MCF 10A (cell line): ENCODE data around the gene TBX5. TPM values are rescaled to one million over a fixed set of nuclear protein-coding genes. Genes with fewer than 3 reads are reported as not detected.

Source experiments
- BruUV-seq: library from RNA; stranded (reverse); fragments of 400-500 nt; replicated peaks from 2 replicates; lab custom pipeline; 2021; lab: Mats Ljungman, UMichigan
- CTCF ChIA-PET: fragments of 300-600 bp; sonication (Branson Sonifier 250); formaldehyde crosslinking; extraction: SDS; loops from one replicate; lab custom pipeline; 2021; ENCODE audit warnings: antibody characterized with exemption, inconsistent platforms; lab: Yijun Ruan, JAX
- POLR2A ChIA-PET: fragments of 300-600, 350-650 bp; sonication (Branson Sonifier 250); formaldehyde crosslinking; extraction: SDS; loops from one replicate; lab custom pipeline; 2020; ENCODE audit warnings: antibody characterized with exemption, inconsistent platforms; lab: Yijun Ruan, JAX
- DNase-seq: peaks from one replicate; pipeline ENCODE4 v3.0.0-alpha.2; 2018; ENCODE audit not compliant: unreplicated experiment
- H3K27ac Mint-ChIP-seq: one replicate; pipeline ENCODE4 v1.8.0; 2022; ENCODE audit warnings: mild to moderate bottlenecking, low read depth, mixed read lengths; ENCODE audit not compliant: unreplicated experiment
- H3K27me3 Mint-ChIP-seq: one replicate; pipeline ENCODE4 v1.8.0; 2022; ENCODE audit warnings: mixed read lengths; ENCODE audit not compliant: insufficient read depth, unreplicated experiment
- H3K36me3 Mint-ChIP-seq: one replicate; pipeline ENCODE4 v1.8.0; 2022; ENCODE audit warnings: mild to moderate bottlenecking, moderate library complexity, mixed read lengths; ENCODE audit not compliant: insufficient read depth, unreplicated experiment
- H3K4me1 Mint-ChIP-seq: one replicate; pipeline ENCODE4 v1.8.0; 2022; ENCODE audit warnings: mixed read lengths; ENCODE audit not compliant: insufficient read depth, unreplicated experiment
- H3K4me3 Mint-ChIP-seq: one replicate; pipeline ENCODE4 v1.8.0; 2022; ENCODE audit warnings: mild to moderate bottlenecking, moderate library complexity, mixed read lengths; ENCODE audit not compliant: unreplicated experiment
- H3K9me3 Mint-ChIP-seq: one replicate; pipeline ENCODE4 v1.8.0; 2022; ENCODE audit warnings: mixed read lengths; ENCODE audit not compliant: unreplicated experiment
- CTCF ChIP-seq: fragments of 200-600 bp; IDR thresholded peaks from one replicate; pipeline ENCODE4 v1.8.0; 2022; ENCODE audit warnings: antibody characterized with exemption, mild to moderate bottlenecking; ENCODE audit not compliant: unreplicated experiment
- intact Hi-C: fragments of 100-400 bp; cut with micrococcal nuclease; formaldehyde crosslinking; loops from 2 replicates; pipeline ENCODE4 v1.14.1; 2022
- total RNA-seq: library from RNA; stranded (reverse); gene quantifications from 2 replicates; pipeline ENCODE4 v1.2.3, GENCODE V29; 2022

TBX5 gene
- total RNA-seq, 1 experiment from 2014 or later, result not detected

- no TSS peak for BruUV-seq
- POLR2A ChIA-PET, result no interaction called here
- CTCF ChIA-PET, result no interaction called here
- Mint-ChIP-seq H3K9me3 (no peaks in the 10 kb centered on the region), H3K27me3 (no peaks in the 10 kb centered on the region), H3K27ac (no peak overlapping the region), H3K4me3 (no peak overlapping the region), H3K4me1 (no peaks in the 10 kb centered on the region), H3K36me3 (no peaks in the 10 kb centered on the region)
- intact Hi-C loops, result no loop called here
- no peak for TF ChIP-seq CTCF
- no peak for DNase-seq
Observed at GRCh38 chr12:114344831-114345230, 61.1 kb downstream of the TBX5 start.

- ChIA-PET POLR2A (no interaction called here), CTCF (no interaction called here)
- no peak for DNase-seq
- TF ChIP-seq CTCF, result no peak
- Mint-ChIP-seq H3K4me1 (no peaks in the 10 kb centered on the region), H3K27me3 (no peaks in the 10 kb centered on the region), H3K36me3 (no peaks in the 10 kb centered on the region), H3K27ac (no peak overlapping the region), H3K9me3 (no peaks in the 10 kb centered on the region), H3K4me3 (no peak overlapping the region)
- intact Hi-C loops, result no loop called here
- BruUV-seq, result no TSS peak
Observed at GRCh38 chr12:114344303-114344663, 61.7 kb downstream of the TBX5 start.

- Mint-ChIP-seq H3K4me1 (no peaks in the 10 kb centered on the region), H3K9me3 (no peaks in the 10 kb centered on the region), H3K27me3 (no peaks in the 10 kb centered on the region), H3K4me3 (no peak overlapping the region), H3K27ac (no peak overlapping the region), H3K36me3 (no peaks in the 10 kb centered on the region)
- no peak for DNase-seq
- no peak for TF ChIP-seq CTCF
- ChIA-PET CTCF (no interaction called here), POLR2A (no interaction called here)
- intact Hi-C loops, result no loop called here
- BruUV-seq, result no TSS peak
Observed at GRCh38 chr12:114343585-114344302, 62.2 kb downstream of the TBX5 start.

- CTCF ChIA-PET, result interaction anchor here (0.6 to 1.2 kb wide), 2 partner anchors 18 to 362 kb away, joined by 3 read pairs; no protein-coding TSS in a partner anchor
- BruUV-seq, result no TSS peak
- H3K27ac Mint-ChIP-seq, result no peak overlapping the region
- DNase-seq, result no peak
- no peak for TF ChIP-seq CTCF
- H3K4me3 Mint-ChIP-seq, result no peak overlapping the region
- POLR2A ChIA-PET, result no interaction called here
- intact Hi-C loops, result no loop called here
- no peaks in the 10 kb centered on the region for H3K36me3 Mint-ChIP-seq
- H3K9me3 Mint-ChIP-seq, result no peaks in the 10 kb centered on the region
- no peaks in the 10 kb centered on the region for H3K27me3 Mint-ChIP-seq
- H3K4me1 Mint-ChIP-seq, result no peaks in the 10 kb centered on the region
Observed at GRCh38 chr12:114342656-114343055, 63.3 kb downstream of the TBX5 start.
